H1 (cell line): Measurements from ENCODE around the gene ARID4B. TPM values are rescaled to one million over a fixed set of nuclear protein-coding genes. Genes with fewer than 3 reads are reported as not detected.

Experiments
- CTCF ChIA-PET: fragments of 300-600 bp; sonication (Branson Sonifier 250); formaldehyde crosslinking; loops from one replicate; lab custom pipeline; 2021; ENCODE audit not compliant: partially characterized antibody; lab: Charles Lee
- POLR2A ChIA-PET: fragments of 300-600 bp; sonication (Branson Sonifier 250); formaldehyde crosslinking; loops from one replicate; lab custom pipeline; 2021; ENCODE audit warnings: inconsistent platforms; ENCODE audit not compliant: partially characterized antibody; lab: Charles Lee
- DNase-seq, 2 experiments: peaks; one replicate each; pipeline versions ENCODE4 v3.0.0 to v3.0.0-alpha.2; 2010 to 2022; ENCODE audit warnings: low spot score in 2 of 2, low read depth in 1 of 2, mixed read lengths in 1 of 2
- FAIRE-seq: peaks from 2 replicates; lab custom pipeline; 2011; peaks lifted over from hg19 to GRCh38; lab: Jason Lieb, UNC
- H2AFZ ChIP-seq: 2 replicates; pipeline ENCODE4 v1.8.1; 2012; ENCODE audit warnings: low read length, inconsistent platforms
- H2AK5ac ChIP-seq: 2 replicates; pipeline ENCODE4 v1.6.1; 2013; ENCODE audit warnings: low read depth, low read length
- H2BK120ac ChIP-seq: replicated peaks from 2 replicates; pipeline ENCODE3; 2013; ENCODE audit warnings: low read depth, low read length, inconsistent platforms
- H2BK12ac ChIP-seq: 2 replicates; pipeline ENCODE4 v1.6.1; 2013; ENCODE audit warnings: low read depth, low read length
- H2BK15ac ChIP-seq: 2 replicates; pipeline ENCODE4 v1.6.1; 2013; ENCODE audit warnings: low read length
- H2BK20ac ChIP-seq: 2 replicates; pipeline ENCODE4 v1.6.1; 2013; ENCODE audit warnings: low read length
- H2BK5ac ChIP-seq: 2 replicates; pipeline ENCODE4 v1.6.1; 2013; ENCODE audit warnings: low read depth, low read length
- H3K14ac ChIP-seq: 2 replicates; pipeline ENCODE4 v1.6.1; 2013; ENCODE audit warnings: inconsistent platforms; ENCODE audit not compliant: insufficient read length
- H3K18ac ChIP-seq: 2 replicates; pipeline ENCODE4 v1.6.1; 2013; ENCODE audit warnings: low read length; ENCODE audit errors: extremely low read depth
- H3K23ac ChIP-seq: 2 replicates; pipeline ENCODE4 v1.6.1; 2013; ENCODE audit warnings: inconsistent platforms; ENCODE audit not compliant: insufficient read length
- H3K23me2 ChIP-seq: 2 replicates; pipeline ENCODE4 v1.6.1; 2013; ENCODE audit warnings: low read depth, low read length
- H3K27ac ChIP-seq: 2 replicates; pipeline ENCODE4 v1.6.1; 2011; ENCODE audit warnings: low read depth, low read length, inconsistent platforms
- H3K27me3 ChIP-seq, 4 experiments: replicated peaks in 1 of 4; 1 replicate in 1 of 4; 2 replicates in 3 of 4; pipeline versions ENCODE4 v1.6.1 to v1.8.1; 2011 to 2013; ENCODE audit warnings: low read length in 3 of 4, mild to moderate bottlenecking in 3 of 4, inconsistent platforms in 2 of 4, mixed read lengths in 2 of 4, moderate library complexity in 1 of 4; ENCODE audit not compliant: control insufficient read depth in 3 of 4, insufficient read depth in 3 of 4; ENCODE audit errors: extremely low read depth in 1 of 4
- H3K36me3 ChIP-seq, 4 experiments: 2 replicates each; pipeline versions ENCODE4 v1.6.1 to v1.8.1; 2011 to 2013; ENCODE audit warnings: mild to moderate bottlenecking in 4 of 4, low read length in 3 of 4, moderate library complexity in 2 of 4, control low read depth in 1 of 4, inconsistent platforms in 1 of 4; ENCODE audit not compliant: insufficient read depth in 4 of 4, control insufficient read depth in 2 of 4
- H3K4ac ChIP-seq: replicated peaks from 2 replicates; pipeline ENCODE3; 2013; ENCODE audit warnings: low read length, low read depth, mixed read lengths, inconsistent platforms; ENCODE audit not compliant: insufficient read length
- H3K4me1 ChIP-seq, 4 experiments: replicated peaks in 1 of 4; 1 replicate in 1 of 4; 2 replicates in 3 of 4; pipeline versions ENCODE4 v1.6.1 to v1.8.1; 2011 to 2013; ENCODE audit warnings: low read length in 3 of 4, inconsistent platforms in 2 of 4, mixed read lengths in 1 of 4; ENCODE audit not compliant: insufficient read depth in 4 of 4, control insufficient read depth in 3 of 4
- H3K4me2 ChIP-seq, 2 experiments: 2 replicates each; pipeline versions ENCODE4 v1.6.1 to v1.8.1; 2011 to 2013; ENCODE audit warnings: low read depth in 2 of 2, low read length in 2 of 2, control low read depth in 1 of 2, inconsistent platforms in 1 of 2, mild to moderate bottlenecking in 1 of 2; ENCODE audit not compliant: insufficient read depth in 1 of 2
- H3K4me3 ChIP-seq, 4 experiments: fragments of 200-600, 300-600 bp in 1 of 4; sonication (generic), shearing (Covaris generic), sonication (Bioruptor Twin) in 1 of 4; 2 replicates each; pipeline versions ENCODE4 v1.5.1 to v1.8.1; 2011 to 2016; ENCODE audit warnings: low read length in 4 of 4, low read depth in 3 of 4, control low read depth in 2 of 4, inconsistent platforms in 2 of 4, mild to moderate bottlenecking in 2 of 4, mixed read lengths in 1 of 4, moderate library complexity in 1 of 4; ENCODE audit not compliant: insufficient read depth in 2 of 4; ENCODE audit errors: extremely low read depth in 1 of 4
- H3K56ac ChIP-seq: replicated peaks from 2 replicates; pipeline ENCODE3; 2013; ENCODE audit warnings: low read depth, mild to moderate bottlenecking, mixed read lengths, low read length, inconsistent platforms; ENCODE audit not compliant: insufficient read length
- H3K79me1 ChIP-seq: 2 replicates; pipeline ENCODE4 v1.6.1; 2013; ENCODE audit warnings: low read depth, low read length, control low read depth
- H3K79me2 ChIP-seq, 2 experiments: 2 replicates each; pipeline versions ENCODE4 v1.6.1 to v1.8.1; 2012 to 2013; ENCODE audit warnings: low read length in 2 of 2, mild to moderate bottlenecking in 2 of 2, inconsistent platforms in 1 of 2; ENCODE audit not compliant: insufficient read depth in 2 of 2, control insufficient read depth in 1 of 2
- H3K9ac ChIP-seq, 4 experiments: replicated peaks in 1 of 4; 1 replicate in 1 of 4; 2 replicates in 3 of 4; pipeline versions ENCODE4 v1.6.1 to v1.8.1; 2011 to 2013; ENCODE audit warnings: low read depth in 3 of 4, low read length in 3 of 4, control low read depth in 2 of 4, mild to moderate bottlenecking in 2 of 4, moderate library complexity in 2 of 4, inconsistent platforms in 1 of 4; ENCODE audit errors: extremely low read depth in 1 of 4
- H3K9me3 ChIP-seq, 2 experiments: 2 replicates each; pipeline versions ENCODE4 v1.6.1 to v1.8.1; 2012 to 2013; ENCODE audit warnings: mild to moderate bottlenecking in 2 of 2, moderate library complexity in 2 of 2, control low read depth in 1 of 2, inconsistent platforms in 1 of 2, low read depth in 1 of 2, low read length in 1 of 2, mixed read lengths in 1 of 2; ENCODE audit not compliant: insufficient read depth in 2 of 2
- H4K20me1 ChIP-seq, 2 experiments: replicated peaks in 1 of 2; 2 replicates each; pipeline versions ENCODE3 to v1.8.1; 2011 to 2013; ENCODE audit warnings: inconsistent platforms in 2 of 2, low read length in 2 of 2, mild to moderate bottlenecking in 1 of 2; ENCODE audit not compliant: insufficient read depth in 2 of 2, control insufficient read depth in 1 of 2
- H4K5ac ChIP-seq: 2 replicates; pipeline ENCODE4 v1.6.1; 2013; ENCODE audit warnings: low read length, low read depth, mixed read lengths, inconsistent platforms; ENCODE audit not compliant: insufficient read length
- H4K8ac ChIP-seq: 2 replicates; pipeline ENCODE4 v1.8.0; 2013; ENCODE audit warnings: mild to moderate bottlenecking, moderate library complexity, low read length, inconsistent platforms; ENCODE audit not compliant: insufficient read depth; ENCODE audit errors: extremely low read depth
- H4K91ac ChIP-seq: replicated peaks from 2 replicates; pipeline ENCODE3; 2013; ENCODE audit warnings: low read length, mixed read lengths, inconsistent platforms; ENCODE audit not compliant: insufficient read length
- GABPA ChIP-seq: IDR thresholded peaks from 2 replicates; pipeline ENCODE4 v1.6.1; 2011; ENCODE audit warnings: mild to moderate bottlenecking, low read length, moderate library complexity, borderline replicate concordance; ENCODE audit not compliant: insufficient read depth
- USF2 ChIP-seq: IDR thresholded peaks from 2 replicates; pipeline ENCODE4 v1.6.1; 2011; ENCODE audit warnings: low read length, improper control_type of control experiment
- WGBS, 2 experiments: shearing (Covaris generic) in 1 of 2; methylation state at CpG; one replicate each; pipeline versions ENCODE4 v1.1.6 to v1.1.7; 2013 to 2015; ENCODE audit warnings: low lambda C conversion rate in 2 of 2, mixed read lengths in 2 of 2, inconsistent platforms in 1 of 2, low coverage in 1 of 2, missing lambda C conversion rate in 1 of 2; ENCODE audit not compliant: insufficient replicate concordance in 2 of 2, insufficient coverage in 1 of 2, insufficient read length in 1 of 2; ENCODE audit errors: extremely low coverage in 1 of 2, missing lambda C conversion rate in 1 of 2; 5-methylcytosine and 5-hydroxymethylcytosine counted together
- polyA plus RNA-seq, 7 experiments: library from polyadenylated mRNA; depleted of rRNA in 3 of 7; stranded (reverse) in 5 of 7; unstranded in 2 of 7; fragments of >200 nt in 5 of 7; fragments of 200-250 nt in 2 of 7; gene quantifications; 1 replicate in 5 of 7; 2 replicates in 1 of 7; 4 replicates in 1 of 7; pipeline versions ENCODE4 v1.2.1 to v1.2.3, GENCODE V29; 2011 to 2013; ENCODE audit warnings: missing spikeins in 2 of 7, mixed read lengths in 2 of 7
- total RNA-seq: library from RNA; stranded (reverse); fragmentation: NEBNext Ultra II Directional; extraction: Animal tissue kit (Norgen Biotek cat#: 25700); gene quantifications from 2 replicates; pipeline ENCODE4 v1.2.1, GENCODE V29; 2021
- TF ChIP-seq, protein P1 (sequence below): IDR thresholded peaks from 2 replicates; pipeline ENCODE4 v1.6.1; 2011; ENCODE audit warnings: low read depth, mild to moderate bottlenecking, low read length; ENCODE audit not compliant: insufficient read depth

Gene ARID4B
- total and polyA plus RNA-seq, 2 of the 8 experiments (the other 6 are each of a cell fraction or from before 2014, with no cell fraction given) = 5.1 to 28.8 TPM

GRCh38 chr1:235180916-235181460 is 147.0 kb downstream of the ARID4B start:
- Histone ChIP-seq H4K8ac (no peak overlapping the region), H3K4me1 (peaks cover 0 to 2% (median 0%) of the 10 kb centered on the region in 4 experiments; a peak in 1 of 7 replicates), H3K4ac (no peak overlapping the region), H4K91ac (no peak overlapping the region), H3K27me3 (no peaks in the 10 kb centered on the region), H3K23me2 (no peaks in the 10 kb centered on the region), H3K23ac (no peak overlapping the region), H2BK20ac (no peak overlapping the region), H4K20me1 (no peaks in the 10 kb centered on the region), H2BK120ac (no peak overlapping the region), H2BK12ac (no peak overlapping the region), H2BK5ac (no peak overlapping the region), H3K4me2 (no peak overlapping the region), H3K9ac (no peak overlapping the region), H3K14ac (no peak overlapping the region), H4K5ac (no peak overlapping the region), H3K9me3 (no peaks in the 10 kb centered on the region), H2BK15ac (no peak overlapping the region), H3K27ac (no peak overlapping the region), H3K36me3 (peaks cover 2 to 43% (median 17%) of the 10 kb centered on the region in 4 experiments; a peak in 7 of 8 replicates), H3K79me1 (no peaks in the 10 kb centered on the region), H3K79me2 (no peaks in the 10 kb centered on the region), H3K18ac (no peak overlapping the region), H3K56ac (no peak overlapping the region), H2AFZ (no peak overlapping the region), H2AK5ac (no peak overlapping the region), H3K4me3 (no peak overlapping the region)
- ChIA-PET CTCF (interaction anchor here (0.6 to 2.1 kb wide), 3 partner anchors 38 to 235 kb away, joined by 3 to 7 read pairs (median 4); no protein-coding TSS in a partner anchor), POLR2A (interaction anchor here (1.1 kb wide), 1 partner anchor 20 kb away, joined by 4 read pairs; the partner anchor contains the start of gene RBM34)
- WGBS, 2 experiments = 88% methylated on average over 5 of the region's 5 CpGs; no CpG with 5 or more reads in 1 of the 2 experiments
- no peak for DNase-seq
- FAIRE-seq = no peak
- TF ChIP-seq, protein P1, sequence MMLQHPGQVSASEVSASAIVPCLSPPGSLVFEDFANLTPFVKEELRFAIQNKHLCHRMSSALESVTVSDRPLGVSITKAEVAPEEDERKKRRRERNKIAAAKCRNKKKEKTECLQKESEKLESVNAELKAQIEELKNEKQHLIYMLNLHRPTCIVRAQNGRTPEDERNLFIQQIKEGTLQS = no peak
- TF ChIP-seq GABPA (no peak), USF2 (no peak)
